Measurements from ENCODE around the gene BROX. TPM values are rescaled to one million over a fixed set of nuclear protein-coding genes. Genes with fewer than 3 reads are reported as not detected.
"Not testable (repeated sequence)": the region's sequence is repeated elsewhere in the genome, so short reads cannot be mapped to it uniquely, and the experiment has no call there.

BROX gene, protein sequence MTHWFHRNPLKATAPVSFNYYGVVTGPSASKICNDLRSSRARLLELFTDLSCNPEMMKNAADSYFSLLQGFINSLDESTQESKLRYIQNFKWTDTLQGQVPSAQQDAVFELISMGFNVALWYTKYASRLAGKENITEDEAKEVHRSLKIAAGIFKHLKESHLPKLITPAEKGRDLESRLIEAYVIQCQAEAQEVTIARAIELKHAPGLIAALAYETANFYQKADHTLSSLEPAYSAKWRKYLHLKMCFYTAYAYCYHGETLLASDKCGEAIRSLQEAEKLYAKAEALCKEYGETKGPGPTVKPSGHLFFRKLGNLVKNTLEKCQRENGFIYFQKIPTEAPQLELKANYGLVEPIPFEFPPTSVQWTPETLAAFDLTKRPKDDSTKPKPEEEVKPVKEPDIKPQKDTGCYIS
- 10 to 100 TPM; 45.0 to 66.7 (median 49.8) TPM for total RNA-seq

DNA sequence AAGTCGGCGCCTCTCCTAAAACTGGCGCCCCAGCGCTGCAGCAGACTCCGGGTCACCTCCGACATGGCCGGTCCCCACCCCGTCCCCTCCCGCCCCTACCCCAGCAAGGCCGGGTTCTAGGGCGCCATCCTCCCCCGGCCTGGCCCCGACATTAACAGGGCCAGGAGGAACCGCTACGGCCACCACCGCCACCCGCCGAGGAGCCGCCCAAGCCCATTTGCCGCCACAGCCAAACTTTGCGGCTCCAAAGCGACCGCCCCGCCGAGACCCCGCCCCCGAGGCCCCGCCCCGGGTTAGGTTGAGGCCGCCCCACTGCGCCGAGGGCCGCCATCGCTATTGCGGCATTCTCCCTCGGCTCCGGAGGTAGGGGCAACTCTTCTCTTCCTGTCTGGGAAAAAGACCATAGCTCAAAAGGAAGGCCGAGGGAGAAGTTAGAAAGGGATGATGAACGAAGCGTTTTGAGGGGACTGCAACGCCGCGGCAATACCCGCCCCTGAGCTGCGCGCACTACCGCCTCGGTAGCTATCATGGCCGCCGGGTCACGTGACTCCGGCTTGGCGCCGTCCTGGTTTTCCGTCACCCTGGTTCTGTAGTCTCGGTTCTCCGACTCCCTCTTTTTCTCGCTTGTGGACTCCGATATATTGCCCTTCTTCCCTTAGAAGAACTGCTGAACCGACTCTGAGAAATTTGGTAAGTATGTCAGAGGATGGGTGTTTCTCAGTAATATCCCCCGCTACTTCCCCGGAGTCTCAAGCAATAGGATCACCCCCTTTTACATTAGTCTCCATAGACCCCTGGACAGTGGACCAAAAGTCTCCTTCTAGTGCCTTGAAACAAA lies at the start of gene BROX, which contains the start of gene AIDA:
Gene BROX (plus strand): TSS at position 312 of the 838 bp plus-strand sequence. CDS start 3,136 bp downstream, outside the sequence.
Gene AIDA (minus strand): TSS at position 239 of the 838 bp plus-strand sequence. CDS start 174 bp downstream, at position 65.
- no peaks in the 10 kb centered on the region for H3K9me3 ChIP-seq
- no peaks in the 10 kb centered on the region for H3K27me3 ChIP-seq
- intact Hi-C loops (cut with DNase I): no loop called here
- TF ChIP-seq POLR2A (IDR thresholded peaks at IDR 0.05) (peak in 1 of 4 donors; percentile 64), CTCF (IDR thresholded peaks at IDR 0.05) (no peak)
- DNase-seq: peak; percentile 58
- 1% methylated on average over 16 to 24 of the region's 62 CpGs for WGBS, 2 donors
- peaks cover 15 to 44% (median 21%) of the 10 kb centered on the region in 3 donors for H3K4me1 ChIP-seq
- H3K27ac ChIP-seq: peak within 1 kb of the TSS; percentile 97 to 98 (median 97)
- peaks cover 0 to 25% (median 0%) of the 10 kb centered on the region in 3 donors for H3K36me3 ChIP-seq
- peak within 1 kb of the TSS; percentile 65 to 90 (median 82) for H3K4me3 ChIP-seq

DNA sequence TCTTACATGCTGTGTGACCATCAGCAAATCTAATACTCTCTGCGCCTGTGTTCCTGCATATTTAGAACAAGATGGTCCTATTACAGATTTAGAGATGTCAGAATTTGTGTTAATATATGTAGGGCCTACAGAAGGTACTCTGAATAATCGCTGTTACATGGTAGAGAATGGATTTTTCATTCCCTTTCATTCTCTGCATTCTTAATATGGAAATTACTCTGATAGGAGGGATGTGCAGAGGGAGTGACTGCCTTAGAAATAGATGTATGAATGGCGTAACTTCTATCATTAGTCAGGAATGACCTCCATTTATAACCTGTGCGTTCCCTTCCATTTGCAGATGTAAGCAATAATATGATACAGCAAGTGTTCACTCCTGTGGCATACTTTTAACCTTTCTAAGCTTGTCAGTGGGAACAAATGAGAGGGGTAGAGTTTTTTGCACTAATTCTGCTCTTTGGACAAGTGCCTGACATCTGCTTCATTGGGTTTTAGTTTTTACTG lies 48.9 kb upstream of the BROX start:
- DNase-seq: no peak
- Histone ChIP-seq H3K4me1 (peaks cover 0 to 5% (median 0%) of the 10 kb centered on the region in 3 donors), H3K9me3 (no peaks in the 10 kb centered on the region), H3K36me3 (peaks cover 0 to 95% (median 56%) of the 10 kb centered on the region in 3 donors), H3K27ac (no peak overlapping the region), H3K4me3 (no peak overlapping the region), H3K27me3 (no peaks in the 10 kb centered on the region)
- WGBS, 2 donors: 92 to 93% methylated on average over 4 of the region's 4 CpGs
- no peak for TF ChIP-seq CTCF (IDR thresholded peaks at IDR 0.05)
- intact Hi-C loops (cut with DNase I): no loop called here

DNA sequence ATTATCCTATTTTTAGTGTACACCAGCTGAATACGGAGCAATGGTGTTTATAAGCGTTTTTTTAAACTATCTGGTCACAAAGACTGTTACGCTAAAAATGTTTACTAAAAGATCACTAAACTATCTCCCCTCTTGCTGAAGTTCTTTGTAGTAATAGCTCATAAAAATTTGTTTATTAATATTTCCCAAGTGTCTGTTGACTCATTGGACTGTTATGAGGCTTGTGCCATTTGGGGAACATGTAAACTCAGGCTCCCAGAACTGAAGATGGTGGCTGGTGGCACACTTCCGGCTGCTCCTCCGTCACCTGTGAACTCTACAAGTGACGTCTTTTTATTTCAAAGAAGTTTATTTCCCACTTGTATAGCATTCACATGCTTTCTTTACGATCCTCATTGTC lies 46.4 kb upstream of the BROX start:
- Histone ChIP-seq H3K36me3 (peaks cover 0 to 84% (median 38%) of the 10 kb centered on the region in 3 donors), H3K4me1 (peaks cover 0 to 5% (median 0%) of the 10 kb centered on the region in 3 donors), H3K9me3 (no peaks in the 10 kb centered on the region), H3K27ac (peak overlapping the region in 1 of 4 donors; percentile 37), H3K27me3 (no peaks in the 10 kb centered on the region), H3K4me3 (no peak overlapping the region)
- intact Hi-C loops (cut with DNase I): no loop called here
- 79 to 89% methylated on average over 7 of the region's 7 CpGs for WGBS, 2 donors
- TF ChIP-seq POLR2A (IDR thresholded peaks at IDR 0.05): no peak
- no peak for TF ChIP-seq CTCF (IDR thresholded peaks at IDR 0.05)
- no peak for DNase-seq

DNA sequence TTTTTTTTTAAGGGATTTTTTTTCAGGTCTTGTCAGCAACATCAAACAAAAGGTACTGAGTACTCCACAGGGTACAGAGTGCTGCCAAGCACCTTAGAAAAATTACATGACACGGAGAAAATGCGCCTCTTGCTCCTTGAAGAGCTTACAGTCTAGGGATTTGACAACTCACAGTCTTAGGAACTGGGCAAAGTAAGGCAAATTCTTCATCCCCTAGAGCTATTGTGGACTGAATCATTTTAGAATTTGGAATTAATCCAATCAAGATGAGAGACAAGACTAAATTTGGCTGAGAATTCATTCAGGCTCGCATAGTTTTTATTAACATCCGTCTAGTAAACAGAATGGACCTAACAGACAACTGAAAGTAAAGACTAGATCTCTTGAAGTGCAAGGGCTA lies 44.2 kb upstream of the BROX start:
- H3K27ac ChIP-seq; intact Hi-C loops (cut with DNase I); DNase-seq; H3K4me1 ChIP-seq; H3K4me3 ChIP-seq; H3K27me3 ChIP-seq; H3K9me3 ChIP-seq: not testable (repeated sequence)
- H3K36me3 ChIP-seq: peaks cover 0 to 84% (median 24%) of the 10 kb centered on the region in 3 donors
- WGBS, 2 donors: 100% methylated on average over 1 of the region's 4 CpGs; no CpG with 5 or more reads in 1 of the 2 donors

GRCh38 chr1:222669107-222669506 lies 43.3 kb upstream of the BROX start:
- H3K4me3 ChIP-seq; intact Hi-C loops (cut with DNase I); H3K4me1 ChIP-seq; DNase-seq; H3K27ac ChIP-seq; H3K9me3 ChIP-seq; H3K27me3 ChIP-seq: not testable (repeated sequence)
- H3K36me3 ChIP-seq: peaks cover 0 to 84% (median 15%) of the 10 kb centered on the region in 3 donors
- no CpG with 5 or more reads among the region's 2 CpGs for WGBS, 2 donors
